Peyer's patch (tissue), 4 donors: ENCODE measurements around the gene SP140.

ENCODE experiments used
- POLR2A ChIP-seq, 2 donors: fragments of 450-650 bp; IDR thresholded peaks; one replicate each; pipeline ENCODE4 v1.5.1; 2017; ENCODE audit warnings: antibody characterized with exemption in 2 of 2, mild to moderate bottlenecking in 2 of 2, moderate library complexity in 2 of 2
- TF ChIP-seq, protein P1 (sequence below), 6 experiments: fragments of 450-650 bp in 4 of 6; fragments of 200-600 bp in 2 of 6; sonication (generic) in 1 of 6; IDR thresholded peaks; one replicate each; pipeline ENCODE4 v1.5.1; 2017 to 2019; ENCODE audit warnings: antibody characterized with exemption in 6 of 6, mild to moderate bottlenecking in 3 of 6, moderate library complexity in 1 of 6

DNA sequence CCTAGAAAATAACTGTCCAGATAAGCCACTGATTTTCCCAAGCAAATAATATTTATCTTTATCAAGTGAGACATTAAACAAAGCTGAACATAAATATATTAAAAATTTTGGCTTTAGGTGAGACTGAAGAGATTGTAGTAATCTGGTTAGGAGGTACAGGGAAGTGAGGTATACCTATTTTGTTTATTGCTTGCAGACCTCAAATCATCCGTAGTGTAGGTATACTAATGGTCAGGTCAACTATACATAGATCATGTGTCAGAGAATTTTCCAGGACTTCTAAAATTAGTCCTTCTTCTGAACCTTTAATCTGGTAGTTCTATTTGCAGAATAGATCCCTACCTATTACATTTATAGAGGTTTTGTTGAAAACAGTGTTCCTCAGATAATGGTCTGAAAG is 41.5 kb downstream of the SP140 start:
- TF ChIP-seq, protein P1, sequence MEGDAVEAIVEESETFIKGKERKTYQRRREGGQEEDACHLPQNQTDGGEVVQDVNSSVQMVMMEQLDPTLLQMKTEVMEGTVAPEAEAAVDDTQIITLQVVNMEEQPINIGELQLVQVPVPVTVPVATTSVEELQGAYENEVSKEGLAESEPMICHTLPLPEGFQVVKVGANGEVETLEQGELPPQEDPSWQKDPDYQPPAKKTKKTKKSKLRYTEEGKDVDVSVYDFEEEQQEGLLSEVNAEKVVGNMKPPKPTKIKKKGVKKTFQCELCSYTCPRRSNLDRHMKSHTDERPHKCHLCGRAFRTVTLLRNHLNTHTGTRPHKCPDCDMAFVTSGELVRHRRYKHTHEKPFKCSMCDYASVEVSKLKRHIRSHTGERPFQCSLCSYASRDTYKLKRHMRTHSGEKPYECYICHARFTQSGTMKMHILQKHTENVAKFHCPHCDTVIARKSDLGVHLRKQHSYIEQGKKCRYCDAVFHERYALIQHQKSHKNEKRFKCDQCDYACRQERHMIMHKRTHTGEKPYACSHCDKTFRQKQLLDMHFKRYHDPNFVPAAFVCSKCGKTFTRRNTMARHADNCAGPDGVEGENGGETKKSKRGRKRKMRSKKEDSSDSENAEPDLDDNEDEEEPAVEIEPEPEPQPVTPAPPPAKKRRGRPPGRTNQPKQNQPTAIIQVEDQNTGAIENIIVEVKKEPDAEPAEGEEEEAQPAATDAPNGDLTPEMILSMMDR (IDR thresholded peaks at IDR 0.05), result no peak
- TF ChIP-seq POLR2A (IDR thresholded peaks at IDR 0.05), result no peak
